ENCODE results near the gene POGLUT3.

POGLUT3 gene

GRCh38 chr11:108518581-108518980 is 20.4 kb upstream of the POGLUT3 start:
- Histone ChIP-seq H3K9me3 (ENCODE audit: control insufficient read depth, insufficient read depth, low read depth, low read length) (no peaks in the 10 kb centered on the region), H3K36me3 (ENCODE audit: control insufficient read depth in 2 of 2, insufficient read depth in 1 of 2, low read length in 2 of 2) (peaks cover 0 to 15% of the 10 kb centered on the region in 2 experiments; a peak in 1 of 3 replicates), H3K4me3 (ENCODE audit: low read depth, low read length) (no peak overlapping the region), H3K27ac (ENCODE audit: extremely low read depth, low read depth, low read length) (no peak overlapping the region), H3K4me1 (ENCODE audit: control insufficient read depth, insufficient read depth, low read length) (no peaks in the 10 kb centered on the region)
- CTCF ChIA-PET = no interaction called here
- TF ChIP-seq ZNF19 (tag by site-specific recombination; IDR thresholded peaks at IDR 0.05; ENCODE audit: low read depth) (no peak), ZSCAN16 (tag by site-specific recombination; IDR thresholded peaks at IDR 0.05) (no peak), SCRT2 (tag by site-specific recombination; IDR thresholded peaks at IDR 0.05) (no peak), ZNF571 (tag by site-specific recombination; IDR thresholded peaks at IDR 0.05) (no peak), MEIS1 (CRISPR knock-in tag; IDR thresholded peaks at IDR 0.05; ENCODE audit: borderline replicate concordance) (no peak), FEZF1 (tag by site-specific recombination; IDR thresholded peaks at IDR 0.05) (no peak), TRIM28 (IDR thresholded peaks at IDR 0.05; ENCODE audit: borderline replicate concordance, low read length) (no peak), ZNF843 (tag by site-specific recombination; IDR thresholded peaks at IDR 0.05) (no peak), ZBTB17 (tag by site-specific recombination; IDR thresholded peaks at IDR 0.05) (no peak), RBAK (tag by site-specific recombination; IDR thresholded peaks at IDR 0.05) (no peak), GLI2 (tag by site-specific recombination; IDR thresholded peaks at IDR 0.05; ENCODE audit: borderline replicate concordance, low read depth) (no peak)
- TF ChIP-seq, protein P1, sequence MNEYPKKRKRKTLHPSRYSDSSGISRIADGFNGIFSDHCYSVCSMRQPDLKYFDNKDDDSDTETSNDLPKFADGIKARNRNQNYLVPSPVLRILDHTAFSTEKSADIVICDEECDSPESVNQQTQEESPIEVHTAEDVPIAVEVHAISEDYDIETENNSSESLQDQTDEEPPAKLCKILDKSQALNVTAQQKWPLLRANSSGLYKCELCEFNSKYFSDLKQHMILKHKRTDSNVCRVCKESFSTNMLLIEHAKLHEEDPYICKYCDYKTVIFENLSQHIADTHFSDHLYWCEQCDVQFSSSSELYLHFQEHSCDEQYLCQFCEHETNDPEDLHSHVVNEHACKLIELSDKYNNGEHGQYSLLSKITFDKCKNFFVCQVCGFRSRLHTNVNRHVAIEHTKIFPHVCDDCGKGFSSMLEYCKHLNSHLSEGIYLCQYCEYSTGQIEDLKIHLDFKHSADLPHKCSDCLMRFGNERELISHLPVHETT (tag by site-specific recombination; IDR thresholded peaks at IDR 0.05) = no peak
- TF ChIP-seq, protein P2, sequence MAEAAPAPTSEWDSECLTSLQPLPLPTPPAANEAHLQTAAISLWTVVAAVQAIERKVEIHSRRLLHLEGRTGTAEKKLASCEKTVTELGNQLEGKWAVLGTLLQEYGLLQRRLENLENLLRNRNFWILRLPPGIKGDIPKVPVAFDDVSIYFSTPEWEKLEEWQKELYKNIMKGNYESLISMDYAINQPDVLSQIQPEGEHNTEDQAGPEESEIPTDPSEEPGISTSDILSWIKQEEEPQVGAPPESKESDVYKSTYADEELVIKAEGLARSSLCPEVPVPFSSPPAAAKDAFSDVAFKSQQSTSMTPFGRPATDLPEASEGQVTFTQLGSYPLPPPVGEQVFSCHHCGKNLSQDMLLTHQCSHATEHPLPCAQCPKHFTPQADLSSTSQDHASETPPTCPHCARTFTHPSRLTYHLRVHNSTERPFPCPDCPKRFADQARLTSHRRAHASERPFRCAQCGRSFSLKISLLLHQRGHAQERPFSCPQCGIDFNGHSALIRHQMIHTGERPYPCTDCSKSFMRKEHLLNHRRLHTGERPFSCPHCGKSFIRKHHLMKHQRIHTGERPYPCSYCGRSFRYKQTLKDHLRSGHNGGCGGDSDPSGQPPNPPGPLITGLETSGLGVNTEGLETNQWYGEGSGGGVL (tag by site-specific recombination; IDR thresholded peaks at IDR 0.05) = no peak
- POLR2A ChIA-PET = no interaction called here

DNA sequence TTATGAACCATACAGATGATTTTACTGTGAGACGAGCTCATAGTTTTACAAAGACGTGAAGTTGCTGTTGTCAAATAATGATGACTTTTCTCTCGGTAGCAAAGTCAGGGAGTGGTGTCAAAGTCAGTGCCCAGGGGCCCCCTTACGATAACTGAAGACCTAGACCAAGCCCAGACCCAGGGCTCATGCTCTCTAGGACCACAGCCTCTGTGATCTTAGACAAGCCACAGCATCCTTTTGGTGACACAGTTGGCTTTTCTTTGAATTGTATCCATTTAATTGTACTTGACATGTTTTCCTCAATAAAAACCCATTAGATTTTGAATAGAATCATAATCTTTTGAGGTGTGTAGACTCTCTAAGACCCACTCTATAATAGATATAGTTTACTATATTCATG is 17.9 kb upstream of the POGLUT3 start:
- Histone ChIP-seq H3K27ac (ENCODE audit: extremely low read depth, low read depth, low read length) (no peak overlapping the region), H3K9me3 (ENCODE audit: control insufficient read depth, insufficient read depth, low read depth, low read length) (no peaks in the 10 kb centered on the region), H3K4me1 (ENCODE audit: control insufficient read depth, insufficient read depth, low read length) (no peaks in the 10 kb centered on the region), H3K36me3 (ENCODE audit: control insufficient read depth in 2 of 2, insufficient read depth in 1 of 2, low read length in 2 of 2) (peaks cover 0 to 27% of the 10 kb centered on the region in 2 experiments; a peak in 1 of 3 replicates), H3K4me3 (ENCODE audit: low read depth, low read length) (no peak overlapping the region)
- CTCF ChIA-PET = no interaction called here
- TF ChIP-seq ZNF211 (tag by site-specific recombination; IDR thresholded peaks at IDR 0.05; ENCODE audit: low read depth) = no peak
- no peak for TF ChIP-seq ZNF16 (tag by site-specific recombination; IDR thresholded peaks at IDR 0.05; ENCODE audit: low read depth)
- TF ChIP-seq BCL11B (tag by site-specific recombination; IDR thresholded peaks at IDR 0.05; ENCODE audit: low read depth) = no peak
- no peak for TF ChIP-seq ZNF645 (tag by site-specific recombination; IDR thresholded peaks at IDR 0.05)
- POLR2A ChIA-PET = no interaction called here

- H3K4me3 ChIP-seq (ENCODE audit: low read depth, low read length) = no peak overlapping the region
Observed at GRCh38 chr11:108512708-108513107, 14.5 kb upstream of the POGLUT3 start.

More at GRCh38 chr11:108512708-108513107, 14.5 kb upstream of the POGLUT3 start:
- no peak for TF ChIP-seq ZNF560 (tag by site-specific recombination; IDR thresholded peaks at IDR 0.05; ENCODE audit: borderline replicate concordance)
- TF ChIP-seq ZNF223 (tag by site-specific recombination; IDR thresholded peaks at IDR 0.05) = no peak
- TF ChIP-seq ZNF610 (tag by site-specific recombination; IDR thresholded peaks at IDR 0.05; ENCODE audit: borderline replicate concordance) = no peak
- no peak for TF ChIP-seq ZNF548 (tag by site-specific recombination; IDR thresholded peaks at IDR 0.05)
- TF ChIP-seq, protein P3, sequence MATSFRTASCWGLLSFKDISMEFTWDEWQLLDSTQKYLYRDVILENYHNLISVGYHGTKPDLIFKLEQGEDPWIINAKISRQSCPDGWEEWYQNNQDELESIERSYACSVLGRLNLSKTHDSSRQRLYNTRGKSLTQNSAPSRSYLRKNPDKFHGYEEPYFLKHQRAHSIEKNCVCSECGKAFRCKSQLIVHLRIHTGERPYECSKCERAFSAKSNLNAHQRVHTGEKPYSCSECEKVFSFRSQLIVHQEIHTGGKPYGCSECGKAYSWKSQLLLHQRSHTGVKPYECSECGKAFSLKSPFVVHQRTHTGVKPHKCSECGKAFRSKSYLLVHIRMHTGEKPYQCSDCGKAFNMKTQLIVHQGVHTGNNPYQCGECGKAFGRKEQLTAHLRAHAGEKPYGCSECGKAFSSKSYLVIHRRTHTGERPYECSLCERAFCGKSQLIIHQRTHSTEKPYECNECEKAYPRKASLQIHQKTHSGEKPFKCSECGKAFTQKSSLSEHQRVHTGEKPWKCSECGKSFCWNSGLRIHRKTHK (tag by site-specific recombination; IDR thresholded peaks at IDR 0.05) = no peak
- TF ChIP-seq ZNF660 (tag by site-specific recombination; IDR thresholded peaks at IDR 0.05) = no peak
- TF ChIP-seq ZNF791 (tag by site-specific recombination; IDR thresholded peaks at IDR 0.05) = no peak
- TF ChIP-seq ZNF785 (tag by site-specific recombination; IDR thresholded peaks at IDR 0.05) = no peak
- no peak for TF ChIP-seq ZNF501 (tag by site-specific recombination; IDR thresholded peaks at IDR 0.05)
- no peak for TF ChIP-seq ZNF366 (tag by site-specific recombination; conservative IDR thresholded peaks at IDR 0.05)
- TF ChIP-seq ZNF558 (tag by site-specific recombination; IDR thresholded peaks at IDR 0.05) = no peak
- no peak for TF ChIP-seq KLF1 (tag by site-specific recombination; IDR thresholded peaks at IDR 0.05)
- TF ChIP-seq ZNF266 (tag by site-specific recombination; IDR thresholded peaks at IDR 0.05; ENCODE audit: low read depth) = no peak
- Histone ChIP-seq H3K36me3 (ENCODE audit: control insufficient read depth in 2 of 2, insufficient read depth in 1 of 2, low read length in 2 of 2) (peaks cover 0 to 27% of the 10 kb centered on the region in 2 experiments; a peak in 1 of 3 replicates), H3K27ac (ENCODE audit: extremely low read depth, low read depth, low read length) (no peak overlapping the region), H3K4me1 (ENCODE audit: control insufficient read depth, insufficient read depth, low read length) (no peaks in the 10 kb centered on the region), H3K9me3 (ENCODE audit: control insufficient read depth, insufficient read depth, low read depth, low read length) (no peaks in the 10 kb centered on the region)
- CTCF ChIA-PET = interaction anchor here (0.6 kb wide), 1 partner anchor 523 kb away, joined by 6 read pairs; no protein-coding TSS in a partner anchor
- POLR2A ChIA-PET = no interaction called here

Data from HEK293 (cell line).